Measurements from ENCODE around the gene TAF1B.
A peak's percentile ranks its signal among the peaks of the same experiment; 100 is the strongest.

Gene TAF1B

GRCh38 chr2:9808334-9809063 is 34.8 kb upstream of the TAF1B start:
- no peak for DNase-seq (ENCODE audit: low read depth)

DNA sequence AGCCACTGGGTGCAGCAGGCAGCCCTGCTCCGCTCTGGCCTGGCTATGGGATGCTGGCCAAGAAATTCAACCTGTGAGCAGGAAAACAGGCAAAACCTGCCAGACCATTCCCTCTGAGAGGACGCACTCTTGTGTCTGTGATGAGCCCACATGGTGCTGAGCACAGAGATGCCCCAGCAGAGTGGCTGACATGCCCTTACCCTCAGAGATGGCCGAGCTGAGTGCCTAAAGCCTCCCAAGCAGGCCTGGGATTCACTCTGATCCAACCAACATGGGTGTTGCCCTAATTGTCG is 34.3 kb upstream of the TAF1B start:
- DNase-seq (ENCODE audit: low read depth) = no peak

DNA sequence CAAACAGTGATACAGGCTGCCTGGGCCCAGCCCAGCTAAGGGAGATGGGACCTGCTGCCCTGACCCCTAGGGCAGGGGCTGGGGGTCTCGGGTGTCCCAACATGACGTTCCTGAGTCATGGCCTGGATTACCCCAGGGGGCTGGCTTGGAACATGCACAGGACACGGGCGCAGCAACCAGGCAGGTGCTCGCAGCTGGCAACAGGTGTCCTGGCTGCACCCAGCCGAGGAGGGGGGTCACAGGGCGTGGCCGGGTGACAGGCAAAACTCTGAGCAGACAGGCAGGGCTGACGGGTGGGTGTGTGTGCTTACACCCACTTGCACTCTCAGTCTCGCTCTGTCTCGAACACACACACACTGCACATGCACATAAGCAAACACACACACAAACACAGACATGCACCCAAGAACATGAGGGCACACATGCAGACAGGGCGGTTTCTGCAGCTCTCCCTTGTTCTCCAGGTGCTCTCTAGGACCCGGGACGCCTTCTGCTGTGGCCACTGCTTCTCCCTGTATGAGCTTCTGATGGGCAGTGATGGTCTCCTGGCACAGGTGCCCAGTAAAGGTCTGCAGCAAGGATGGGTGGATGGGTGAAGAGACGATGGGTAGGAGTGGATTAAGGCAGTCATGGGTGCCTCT is 33.7 kb upstream of the TAF1B start:
- DNase-seq (ENCODE audit: low read depth) = no peak

DNA sequence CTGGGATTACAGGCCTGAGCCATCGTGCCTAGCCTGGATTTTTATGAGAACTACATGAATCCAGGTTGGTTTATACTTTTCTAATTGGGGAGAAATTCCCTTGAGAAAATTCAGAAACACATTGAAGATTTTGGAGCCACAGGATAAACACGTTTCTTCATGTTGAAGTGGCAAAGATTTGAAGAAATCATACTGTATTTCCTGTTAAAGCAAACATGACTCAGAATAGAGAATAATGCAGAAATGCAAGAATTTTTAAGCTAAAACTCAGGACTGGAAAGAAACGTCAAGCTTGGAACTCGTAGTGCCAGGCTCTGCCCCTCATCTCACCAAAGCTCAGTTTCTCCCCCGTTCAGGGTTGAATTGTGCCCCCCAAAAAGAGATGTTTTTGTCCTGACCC is 32.1 kb upstream of the TAF1B start:
- DNase-seq (ENCODE audit: low read depth) = no peak

- no peak for DNase-seq (ENCODE audit: low read depth)
Measured at GRCh38 chr2:9811679-9812511, 31.4 kb upstream of the TAF1B start.

DNA sequence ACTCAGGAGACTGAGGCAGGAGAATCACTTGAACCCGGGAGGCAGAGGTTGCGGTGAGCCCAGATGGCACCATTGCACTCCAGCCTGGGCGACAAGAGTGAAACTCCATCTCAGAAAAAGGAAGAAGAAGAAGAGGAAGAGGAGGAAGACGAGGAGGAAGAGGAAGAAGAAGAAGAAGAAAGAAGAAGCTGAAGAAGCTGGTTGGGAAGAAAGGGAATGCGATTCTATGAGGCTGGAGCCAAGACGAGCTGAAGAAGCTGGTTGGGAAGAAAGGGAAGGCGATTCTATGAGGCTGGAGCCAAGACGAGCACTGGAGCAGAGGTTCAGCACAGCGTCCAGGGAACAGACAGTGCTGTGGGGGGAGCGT is 30.3 kb upstream of the TAF1B start:
- no peak for DNase-seq (ENCODE audit: low read depth)

- peak; percentile 63 for DNase-seq (ENCODE audit: low read depth)
Measured at GRCh38 chr2:9813312-9814128, 29.8 kb upstream of the TAF1B start.

- DNase-seq (ENCODE audit: low read depth) = no peak
Measured at GRCh38 chr2:9814129-9814868, 29.0 kb upstream of the TAF1B start.

DNA sequence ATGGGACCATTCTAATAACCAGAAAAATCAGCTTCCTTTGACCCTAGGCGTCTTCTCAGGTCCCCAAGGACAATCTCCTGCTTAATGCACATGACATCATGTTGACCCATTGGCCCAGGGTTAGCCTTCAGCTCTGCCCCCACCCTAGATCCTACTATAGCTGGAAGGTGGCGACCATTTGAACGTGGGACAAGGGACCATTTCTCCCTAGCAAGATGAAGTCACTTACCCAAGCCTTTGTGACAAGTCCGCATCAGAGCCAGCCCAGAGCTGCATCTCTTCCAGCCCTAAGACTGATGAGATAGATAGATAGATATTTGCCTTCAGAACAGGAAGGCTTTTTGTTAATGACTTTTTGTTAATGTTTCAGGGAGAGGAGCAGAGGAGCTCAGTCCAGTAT is 28.2 kb upstream of the TAF1B start:
- DNase-seq (ENCODE audit: low read depth) = no peak

DNA sequence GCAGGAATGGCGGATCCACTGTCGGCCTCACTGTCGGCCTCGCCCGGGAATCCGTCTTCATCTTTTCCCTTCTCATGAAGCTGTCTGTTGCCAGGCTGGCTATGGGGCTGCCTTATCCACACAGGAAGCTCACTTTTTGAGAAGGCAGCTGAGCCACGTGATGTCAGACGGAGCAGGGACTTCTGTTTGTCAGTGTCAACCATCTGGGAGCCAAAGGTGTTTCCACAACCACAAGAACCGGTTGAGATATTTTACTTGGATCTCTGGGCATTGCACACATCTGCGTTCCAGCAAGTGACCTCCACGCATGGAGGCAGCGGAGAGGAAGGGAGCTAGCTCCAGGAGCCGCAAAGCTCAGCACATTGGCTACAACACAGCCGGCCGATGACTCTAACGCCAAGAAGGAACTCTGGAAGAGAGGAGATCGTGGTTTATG is 27.4 kb upstream of the TAF1B start:
- DNase-seq (ENCODE audit: low read depth) = no peak

DNA sequence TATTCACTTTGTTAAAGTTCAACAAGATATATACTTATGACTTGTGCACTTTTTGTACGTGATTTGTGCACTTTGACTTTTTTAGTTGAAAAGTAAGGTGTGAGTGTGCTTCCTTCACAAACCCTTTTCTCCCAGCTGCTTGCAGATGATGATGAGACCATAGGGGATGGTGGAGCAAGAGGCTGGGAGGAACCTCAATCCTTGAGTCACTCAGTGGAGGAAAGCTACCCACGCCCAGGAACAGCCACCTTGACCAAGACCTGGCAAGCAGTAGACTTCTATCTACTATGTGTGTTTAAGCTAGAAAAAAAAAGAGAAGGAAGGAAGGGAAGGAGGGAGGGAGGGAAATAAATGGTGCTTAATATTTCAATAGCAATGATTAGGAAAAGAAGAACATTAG is 25.2 kb upstream of the TAF1B start:
- DNase-seq (ENCODE audit: low read depth) = no peak

GRCh38 chr2:9819551-9819950 is 23.7 kb upstream of the TAF1B start:
- no peak for DNase-seq (ENCODE audit: low read depth)

DNA sequence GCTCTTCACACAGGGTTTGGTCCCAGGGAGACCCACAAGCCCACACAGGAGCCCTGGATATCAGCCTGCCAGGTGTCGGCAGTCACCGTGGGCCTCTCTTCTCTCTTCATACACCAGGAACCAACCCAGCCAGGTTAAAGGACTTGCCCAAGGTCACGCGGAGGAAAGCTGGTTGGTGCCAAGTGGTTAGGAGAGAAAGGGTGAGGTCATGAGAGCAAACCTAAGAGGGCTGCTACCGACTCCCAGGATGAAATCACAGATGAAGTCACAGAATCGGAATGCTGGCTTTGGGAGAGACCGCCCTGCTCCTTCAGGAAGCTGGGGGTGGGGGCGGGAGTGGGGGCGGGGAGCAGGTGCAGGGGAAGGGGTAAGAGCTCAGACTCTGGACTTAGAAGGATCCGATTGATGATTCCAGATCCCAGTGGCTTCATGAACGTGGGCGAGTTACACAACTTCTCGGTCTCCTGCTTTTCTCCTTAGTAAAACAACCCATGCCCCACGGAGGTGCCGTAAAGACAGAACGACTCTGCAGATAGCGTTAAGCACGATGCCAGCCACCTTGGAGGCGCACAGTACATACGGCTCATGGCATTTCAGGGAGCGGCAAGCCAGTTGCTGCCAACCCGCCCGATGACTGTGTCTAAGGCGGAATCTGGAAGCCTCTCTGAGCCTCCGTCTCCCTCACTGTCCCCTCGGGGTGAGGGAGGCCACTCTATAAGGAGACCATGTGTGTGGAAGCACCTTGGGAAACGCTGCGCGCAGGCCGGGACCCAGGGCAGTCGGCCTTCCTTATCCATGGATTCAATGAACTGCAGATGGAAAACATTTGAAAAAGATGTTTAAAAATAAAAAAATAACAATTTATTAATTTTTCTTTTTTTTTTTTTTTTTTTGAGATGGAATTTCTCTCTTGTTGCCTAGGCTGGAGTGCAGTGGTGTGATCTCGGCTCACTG is 23.0 kb upstream of the TAF1B start:
- no peak for DNase-seq (ENCODE audit: low read depth)

DNA sequence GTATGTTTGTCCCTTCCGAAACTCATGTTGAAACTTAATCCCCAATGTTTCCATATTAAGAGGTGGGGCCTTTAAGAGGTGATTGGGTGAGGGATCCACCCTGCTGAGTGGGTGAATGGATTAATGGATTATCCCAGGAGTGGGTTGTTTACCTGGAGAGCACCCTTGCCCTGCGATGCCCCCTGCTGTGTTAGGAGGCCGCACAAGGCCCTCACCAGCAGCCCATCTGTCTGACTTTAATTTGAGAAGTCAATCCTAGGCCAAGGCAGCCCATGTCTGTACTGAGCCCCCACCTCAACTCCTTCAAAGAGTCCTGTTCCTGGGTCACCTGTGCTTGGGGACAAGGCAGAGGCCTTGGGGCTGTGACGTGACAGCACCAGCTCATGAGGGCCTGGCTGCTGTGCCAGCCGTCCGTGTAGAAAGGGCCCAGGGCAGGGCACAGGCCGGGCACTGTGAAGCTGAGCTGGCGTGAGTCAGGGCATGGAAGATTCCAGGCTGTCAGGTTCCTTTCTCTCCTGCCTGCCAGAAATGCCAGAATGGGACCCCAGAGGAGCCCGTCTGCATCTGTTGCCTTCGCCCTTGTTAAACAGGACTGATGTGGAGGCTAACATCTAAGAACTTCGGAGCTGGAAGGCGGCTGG is 21.3 kb upstream of the TAF1B start:
- no peak for DNase-seq (ENCODE audit: low read depth)

DNA sequence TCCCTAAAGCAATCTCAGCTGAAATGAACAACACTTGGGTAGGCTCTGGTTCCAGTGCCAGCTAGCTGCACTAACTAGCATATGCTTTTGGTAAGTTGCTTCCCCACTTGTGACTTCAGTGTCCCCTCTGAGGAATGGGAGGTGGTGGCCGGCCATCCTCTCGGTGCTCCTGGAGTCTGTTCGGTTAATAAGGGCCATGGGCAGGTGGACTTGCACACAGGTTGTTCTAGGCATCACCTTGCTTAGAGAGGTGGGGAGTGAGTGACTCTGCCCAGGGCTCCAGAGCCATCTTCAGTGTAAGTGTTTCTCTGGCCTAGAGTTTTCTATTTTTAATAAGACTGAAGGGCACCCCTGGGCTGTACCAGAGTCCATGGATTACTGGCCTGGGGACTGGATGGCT is 18.8 kb upstream of the TAF1B start:
- DNase-seq (ENCODE audit: low read depth) = no peak

- no peak for DNase-seq (ENCODE audit: low read depth)
Measured at GRCh38 chr2:9824956-9825720, 18.1 kb upstream of the TAF1B start.

- DNase-seq (ENCODE audit: low read depth) = no peak
Measured at GRCh38 chr2:9826208-9826607, 17.1 kb upstream of the TAF1B start.

DNA sequence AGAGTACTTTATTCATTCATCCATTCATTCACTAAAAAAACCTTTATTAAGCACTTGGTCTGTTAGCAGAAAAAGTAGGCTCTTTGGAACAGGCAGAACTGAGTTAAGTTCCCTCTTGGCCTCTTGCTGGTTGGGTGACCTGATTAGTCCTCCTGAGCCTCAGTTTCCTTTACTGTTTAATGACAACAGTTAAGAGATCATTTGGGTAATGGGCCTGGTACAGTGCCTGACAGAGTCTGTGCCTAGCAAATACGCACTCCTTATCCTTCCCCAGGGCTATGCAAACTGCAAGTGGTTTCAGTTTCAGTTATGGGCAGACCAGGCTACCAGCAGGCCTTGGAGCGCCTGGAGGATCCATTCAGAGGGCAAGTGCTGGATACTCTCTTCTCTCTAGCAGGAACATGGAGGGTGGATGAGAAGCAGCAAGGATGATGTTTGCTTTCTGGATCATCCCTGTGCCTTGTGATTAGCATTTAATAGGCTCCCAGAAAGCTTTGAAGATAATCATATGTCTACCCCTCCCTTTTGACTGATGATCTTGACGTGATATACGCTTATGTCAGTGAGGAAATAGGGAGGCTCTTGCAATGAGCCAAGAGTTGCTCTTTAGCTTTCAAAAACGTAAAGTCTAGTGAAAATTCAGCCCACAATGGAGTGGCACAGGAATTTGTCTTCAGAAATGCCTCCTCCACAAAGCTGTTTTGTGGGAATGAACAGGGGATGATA is 12.4 kb upstream of the TAF1B start:
- no peak for DNase-seq (ENCODE audit: low read depth)

- no peak for DNase-seq (ENCODE audit: low read depth)
Measured at GRCh38 chr2:9831670-9832069, 11.6 kb upstream of the TAF1B start.

All from activated T-cell treated with anti-CD3 and anti-CD28 coated beads for 1 hour (primary cell).